Measurements from ENCODE around the gene FRYL. TPM values are rescaled to one million over a fixed set of nuclear protein-coding genes. Genes with fewer than 3 reads are reported as not detected.
"Not testable (repeated sequence)": the region's sequence is repeated elsewhere in the genome, so short reads cannot be mapped to it uniquely, and the experiment has no call there.

Gene FRYL
- total and polyA plus RNA-seq, 12 donors: 16.5 to 64.4 (median 41.1) TPM

DNA sequence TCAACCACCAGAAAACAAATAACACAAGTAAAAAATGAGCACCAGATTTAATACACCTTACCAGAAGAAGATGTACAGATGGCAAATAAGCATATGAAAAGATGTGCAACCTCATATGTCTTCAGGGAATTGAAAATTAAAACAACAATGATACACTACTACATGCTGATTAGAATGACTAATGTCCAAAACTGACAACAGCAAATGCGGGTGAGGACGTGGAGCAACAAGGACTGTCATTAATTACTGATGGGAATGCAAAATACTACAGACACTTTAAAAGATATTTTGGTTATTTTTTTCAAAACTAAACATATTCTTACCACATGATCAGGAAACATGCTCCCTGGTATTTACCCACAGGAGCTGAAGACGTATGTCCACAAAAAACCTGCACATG is 140.3 kb downstream of the FRYL start:
- Histone ChIP-seq H3K9me3 (replicated peaks in 1 of 3) (no peaks in the 10 kb centered on the region), H3K4me3 (no peak overlapping the region), H3K36me3 (replicated peaks in 1 of 2) (no peaks in the 10 kb centered on the region), H3K27ac (no peak overlapping the region), H3K4me1 (replicated peaks in 1 of 2) (peaks cover 4 to 43% of the 10 kb centered on the region in 2 donors), H3K27me3 (no peaks in the 10 kb centered on the region)
- no peak for TF ChIP-seq POLR2A (IDR thresholded peaks at IDR 0.05)
- intact Hi-C loops (cut with DNase I): no loop called here
- 49 to 56% (median 52%) methylated on average over 3 of the region's 3 CpGs for WGBS, 4 donors
- no peak for DNase-seq

DNA sequence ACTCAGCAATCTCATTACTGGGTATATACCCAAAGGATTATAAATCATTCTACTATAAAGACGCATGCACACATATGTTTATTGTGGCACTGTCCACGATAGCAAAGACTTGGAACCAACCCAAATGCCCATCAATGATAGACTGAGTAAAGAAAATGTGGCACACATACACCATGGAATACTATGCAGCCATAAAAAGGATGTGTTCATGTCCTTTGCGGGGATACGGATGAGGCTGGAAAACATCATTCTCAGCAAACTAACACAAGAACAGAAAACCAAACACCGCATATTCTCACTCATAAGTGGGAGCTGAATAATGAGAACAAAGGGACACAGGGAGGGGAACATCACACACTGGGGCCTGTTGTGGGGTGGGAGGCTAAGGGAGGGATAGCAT is 141.5 kb downstream of the FRYL start:
- H3K36me3 ChIP-seq (replicated peaks in 1 of 2); H3K4me3 ChIP-seq; intact Hi-C loops (cut with DNase I); H3K9me3 ChIP-seq (replicated peaks in 1 of 3); H3K27me3 ChIP-seq; DNase-seq; H3K27ac ChIP-seq: not testable (repeated sequence)
- H3K4me1 ChIP-seq (replicated peaks in 1 of 2): peaks cover 4 to 43% of the 10 kb centered on the region in 2 donors
- 89 to 97% (median 95%) methylated on average over 5 of the region's 5 CpGs for WGBS, 4 donors

DNA sequence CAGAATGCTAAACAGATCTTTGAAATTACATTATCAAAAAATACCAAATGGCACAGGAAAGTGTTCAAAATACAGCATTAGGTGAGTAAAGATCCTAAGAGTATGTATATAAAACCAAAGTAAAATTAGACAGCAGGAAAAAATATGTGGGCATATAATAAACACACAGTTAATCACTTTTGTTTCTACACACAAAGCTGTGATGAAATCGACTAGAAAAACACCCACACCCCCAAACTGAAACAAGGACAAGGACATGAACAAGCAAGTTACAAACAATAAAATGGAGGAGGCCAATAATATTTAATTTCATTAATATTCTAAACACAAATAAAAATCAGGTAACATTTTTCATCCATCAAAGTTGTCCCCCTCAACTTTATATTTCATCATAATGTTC is 143.2 kb downstream of the FRYL start:
- H3K36me3 ChIP-seq (replicated peaks in 1 of 2): no peaks in the 10 kb centered on the region
- peaks cover 0 to 34% of the 10 kb centered on the region in 2 donors for H3K4me1 ChIP-seq (replicated peaks in 1 of 2)
- H3K27ac ChIP-seq: no peak overlapping the region
- WGBS, 4 donors: 41 to 61% (median 58%) methylated on average over 1 of the region's 1 CpG
- no peak overlapping the region for H3K4me3 ChIP-seq
- H3K27me3 ChIP-seq: no peaks in the 10 kb centered on the region
- TF ChIP-seq, protein P1, sequence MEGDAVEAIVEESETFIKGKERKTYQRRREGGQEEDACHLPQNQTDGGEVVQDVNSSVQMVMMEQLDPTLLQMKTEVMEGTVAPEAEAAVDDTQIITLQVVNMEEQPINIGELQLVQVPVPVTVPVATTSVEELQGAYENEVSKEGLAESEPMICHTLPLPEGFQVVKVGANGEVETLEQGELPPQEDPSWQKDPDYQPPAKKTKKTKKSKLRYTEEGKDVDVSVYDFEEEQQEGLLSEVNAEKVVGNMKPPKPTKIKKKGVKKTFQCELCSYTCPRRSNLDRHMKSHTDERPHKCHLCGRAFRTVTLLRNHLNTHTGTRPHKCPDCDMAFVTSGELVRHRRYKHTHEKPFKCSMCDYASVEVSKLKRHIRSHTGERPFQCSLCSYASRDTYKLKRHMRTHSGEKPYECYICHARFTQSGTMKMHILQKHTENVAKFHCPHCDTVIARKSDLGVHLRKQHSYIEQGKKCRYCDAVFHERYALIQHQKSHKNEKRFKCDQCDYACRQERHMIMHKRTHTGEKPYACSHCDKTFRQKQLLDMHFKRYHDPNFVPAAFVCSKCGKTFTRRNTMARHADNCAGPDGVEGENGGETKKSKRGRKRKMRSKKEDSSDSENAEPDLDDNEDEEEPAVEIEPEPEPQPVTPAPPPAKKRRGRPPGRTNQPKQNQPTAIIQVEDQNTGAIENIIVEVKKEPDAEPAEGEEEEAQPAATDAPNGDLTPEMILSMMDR (IDR thresholded peaks at IDR 0.05): no peak
- no peak for TF ChIP-seq POLR2A (IDR thresholded peaks at IDR 0.05)
- H3K9me3 ChIP-seq (replicated peaks in 1 of 3): no peaks in the 10 kb centered on the region
- no peak for DNase-seq
- intact Hi-C loops (cut with DNase I): no loop called here

DNA sequence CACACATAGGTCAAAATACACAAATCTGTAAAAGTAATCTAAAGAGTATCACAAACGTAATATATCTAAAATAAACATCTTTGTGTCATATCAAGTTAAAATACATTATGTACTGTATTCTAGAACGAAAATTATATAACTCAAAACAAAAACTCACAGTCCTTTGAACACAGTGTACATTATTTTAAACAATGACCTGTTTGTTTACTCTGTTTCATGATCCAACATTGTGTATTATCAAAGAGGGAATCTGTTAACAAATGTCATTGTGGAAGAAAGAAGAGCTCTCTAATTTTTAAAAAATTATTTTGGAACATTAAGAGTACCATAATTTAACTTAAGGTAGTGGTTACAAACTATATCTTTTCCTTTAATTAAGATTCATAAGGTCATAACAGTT is 144.1 kb downstream of the FRYL start:
- DNase-seq: no peak
- Histone ChIP-seq H3K4me3 (no peak overlapping the region), H3K9me3 (replicated peaks in 1 of 3) (no peaks in the 10 kb centered on the region), H3K27me3 (no peaks in the 10 kb centered on the region), H3K36me3 (replicated peaks in 1 of 2) (no peaks in the 10 kb centered on the region), H3K27ac (no peak overlapping the region), H3K4me1 (replicated peaks in 1 of 2) (peaks cover 0 to 34% of the 10 kb centered on the region in 2 donors)
- intact Hi-C loops (cut with DNase I): no loop called here
- WGBS, 4 donors: 27 to 43% (median 37%) methylated on average over 2 of the region's 2 CpGs
- TF ChIP-seq, protein P1 (IDR thresholded peaks at IDR 0.05): no peak
- TF ChIP-seq POLR2A (IDR thresholded peaks at IDR 0.05): no peak

DNA sequence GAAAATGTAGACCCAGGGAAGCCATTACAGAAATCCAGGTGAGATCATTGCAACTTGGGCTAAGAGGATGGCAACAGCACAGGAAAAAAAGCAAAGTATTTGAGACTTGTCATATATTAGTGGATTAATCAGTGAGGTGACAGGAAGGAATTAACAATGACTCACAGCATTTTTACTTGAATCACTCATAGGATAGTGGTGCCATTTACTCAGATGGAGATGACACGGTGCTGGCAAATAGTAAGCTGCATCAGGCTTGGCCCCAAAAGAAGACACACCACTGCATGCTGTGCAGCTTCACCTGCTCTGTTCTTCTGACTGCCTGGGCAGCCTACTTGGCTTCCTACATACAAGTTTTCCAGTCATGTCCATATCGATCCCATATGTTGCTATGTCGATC is 144.8 kb downstream of the FRYL start:
- Histone ChIP-seq H3K36me3 (replicated peaks in 1 of 2) (no peaks in the 10 kb centered on the region), H3K27me3 (no peaks in the 10 kb centered on the region), H3K4me3 (no peak overlapping the region), H3K9me3 (replicated peaks in 1 of 3) (no peaks in the 10 kb centered on the region), H3K4me1 (replicated peaks in 1 of 2) (peaks cover 0 to 32% of the 10 kb centered on the region in 2 donors), H3K27ac (no peak overlapping the region)
- DNase-seq: peak in 3 of 7 donors; percentile 17 to 23 (median 17)
- no peak for TF ChIP-seq POLR2A (IDR thresholded peaks at IDR 0.05)
- TF ChIP-seq, protein P1 (IDR thresholded peaks at IDR 0.05): no peak
- intact Hi-C loops (cut with DNase I): no loop called here
- WGBS, 4 donors: 65 to 82% (median 73%) methylated on average over 3 of the region's 3 CpGs

All from adrenal gland (tissue), 12 donors.